Measurements from ENCODE around the gene FFAR4. TPM values are rescaled to one million over a fixed set of nuclear protein-coding genes. Genes with fewer than 3 reads are reported as not detected.

Gene FFAR4
- total RNA-seq, 8 experiments from 2014 or later = 0.09 to 0.43 (median 0.21) TPM; not detected in 4

DNA sequence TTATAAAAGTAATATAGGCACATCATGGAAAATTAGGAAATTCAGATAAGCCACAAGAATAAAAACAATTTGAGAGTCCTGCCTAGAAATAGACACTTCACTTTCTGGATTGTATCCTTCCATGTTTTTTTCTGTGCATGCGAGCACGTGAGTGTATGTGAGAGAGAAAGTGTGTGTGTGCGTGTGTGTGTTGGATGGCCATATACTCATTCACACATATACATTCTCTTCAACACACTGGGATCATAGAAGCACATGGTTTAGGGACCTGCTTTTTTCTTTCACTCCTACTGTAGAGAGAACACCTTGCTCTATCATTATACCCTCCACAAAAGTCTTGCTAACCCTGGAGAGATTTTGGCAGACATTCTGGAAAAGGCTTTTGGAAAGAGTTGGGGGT lies 7.5 kb downstream of the FFAR4 start:
- ATAC-seq (replicated peaks in 6 of 8) = no peak
- no peak overlapping the region for H3K4me3 ChIP-seq
- no peaks in the 10 kb centered on the region for H3K4me1 ChIP-seq (replicated peaks in 1 of 2)
- WGBS, 10 experiments = 47 to 90% (median 83%) methylated on average over 1 to 3 of the region's 3 CpGs; no CpG with 5 or more reads in 4 of the 10 experiments
- in situ Hi-C loops (cut with MboI; ENCODE audit: low pct_unique_long_range_greater_than_20kb in 2 of 9, low sequenced_read_pairs in 9 of 9, unreplicated experiment in 9 of 9) = loop anchor here in 1 of 9 experiments (25.0 kb wide), 1 partner anchor 88 kb away; no protein-coding TSS in a partner anchor
- no peak overlapping the region for H3K27ac ChIP-seq

DNA sequence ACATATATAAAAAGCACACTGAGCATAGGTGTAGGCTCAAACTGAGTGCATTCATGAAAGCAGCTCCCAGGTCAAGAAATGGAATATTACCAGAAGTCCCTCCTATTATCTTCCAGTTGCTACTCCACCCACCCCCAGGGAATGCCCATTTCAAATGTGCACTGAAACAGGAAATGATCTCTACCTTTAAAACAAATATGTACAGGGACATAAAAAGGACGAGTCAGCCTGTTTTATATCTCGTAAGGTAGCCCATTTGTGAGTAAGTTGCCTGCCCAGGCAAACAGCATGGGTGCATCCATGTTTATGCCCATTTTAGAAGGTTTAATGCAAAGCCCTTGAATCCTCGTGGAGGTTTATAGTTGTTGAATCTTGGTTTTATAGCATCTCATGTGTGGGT lies 10.4 kb downstream of the FFAR4 start:
- peak in 2 of 8 experiments; percentile 41 for ATAC-seq (replicated peaks in 6 of 8)
- H3K4me1 ChIP-seq (replicated peaks in 1 of 2) = peaks cover 10 to 13% of the 10 kb centered on the region in 2 donors
- H3K4me3 ChIP-seq = no peak overlapping the region
- WGBS, 10 experiments = 0 to 100% (median 72%) methylated on average over 1 to 2 of the region's 3 CpGs; no CpG with 5 or more reads in 4 of the 10 experiments
- no peak overlapping the region for H3K27ac ChIP-seq
- in situ Hi-C loops (cut with MboI; ENCODE audit: low pct_unique_long_range_greater_than_20kb in 2 of 9, low sequenced_read_pairs in 9 of 9, unreplicated experiment in 9 of 9) = no loop called here

- Histone ChIP-seq H3K27ac (no peak overlapping the region), H3K4me1 (replicated peaks in 1 of 2) (peaks cover 10 to 13% of the 10 kb centered on the region in 2 donors), H3K4me3 (no peak overlapping the region)
- ATAC-seq (replicated peaks in 6 of 8) = no peak
- 43 to 86% (median 65%) methylated on average over 2 to 3 of the region's 3 CpGs; no CpG with 5 or more reads in 4 of the 10 experiments for WGBS, 10 experiments
- in situ Hi-C loops (cut with MboI; ENCODE audit: low pct_unique_long_range_greater_than_20kb in 2 of 9, low sequenced_read_pairs in 9 of 9, unreplicated experiment in 9 of 9) = no loop called here
These were observed 11.1 kb downstream of the FFAR4 start for GRCh38 chr10:93577565-93577964.

- 14 to 100% (median 86%) methylated on average over 1 to 6 of the region's 7 CpGs; no CpG with 5 or more reads in 1 of the 10 experiments for WGBS, 10 experiments
- H3K4me1 ChIP-seq (replicated peaks in 1 of 2) = peaks cover 10 to 13% of the 10 kb centered on the region in 2 donors
- no peak overlapping the region for H3K27ac ChIP-seq
- in situ Hi-C loops (cut with MboI; ENCODE audit: low pct_unique_long_range_greater_than_20kb in 2 of 9, low sequenced_read_pairs in 9 of 9, unreplicated experiment in 9 of 9) = no loop called here
- ATAC-seq (replicated peaks in 6 of 8) = no peak
- no peak overlapping the region for H3K4me3 ChIP-seq
These were observed 12.6 kb downstream of the FFAR4 start for GRCh38 chr10:93579089-93579488.

GRCh38 chr10:93579985-93580711 lies 13.7 kb downstream of the FFAR4 start:
- H3K27ac ChIP-seq = no peak overlapping the region
- 38 to 100% (median 70%) methylated on average over 1 to 3 of the region's 3 CpGs for whole genome bisulfite sequencing, 10 experiments

GRCh38 chr10:93580828-93581227 lies 14.4 kb downstream of the FFAR4 start:
- H3K4me1 ChIP-seq (replicated peaks in 1 of 2) = peaks cover 10 to 13% of the 10 kb centered on the region in 2 donors
- peak overlapping the region; percentile 26 to 52 for H3K27ac ChIP-seq
- 0 to 13% (median 4%) methylated on average over 1 to 6 of the region's 6 CpGs; no CpG with 5 or more reads in 4 of the 10 experiments for WGBS, 10 experiments
- in situ Hi-C loops (cut with MboI; ENCODE audit: low pct_unique_long_range_greater_than_20kb in 2 of 9, low sequenced_read_pairs in 9 of 9, unreplicated experiment in 9 of 9) = no loop called here
- H3K4me3 ChIP-seq = no peak overlapping the region
- peak; percentile 75 to 99 (median 98) for ATAC-seq (replicated peaks in 6 of 8)

More at GRCh38 chr10:93579985-93580711, 13.7 kb downstream of the FFAR4 start:
- H3K4me1 ChIP-seq (replicated peaks in 1 of 2) = peaks cover 10 to 13% of the 10 kb centered on the region in 2 donors
- in situ Hi-C loops (cut with MboI; ENCODE audit: low pct_unique_long_range_greater_than_20kb in 2 of 9, low sequenced_read_pairs in 9 of 9, unreplicated experiment in 9 of 9) = no loop called here
- no peak overlapping the region for H3K4me3 ChIP-seq
- no peak for ATAC-seq (replicated peaks in 6 of 8)

- ATAC-seq (replicated peaks in 6 of 8) = no peak
- WGBS, 10 experiments = 70 to 93% (median 87%) methylated on average over 1 to 7 of the region's 7 CpGs; no CpG with 5 or more reads in 3 of the 10 experiments
- Histone ChIP-seq H3K4me1 (replicated peaks in 1 of 2) (peaks cover 10 to 13% of the 10 kb centered on the region in 2 donors), H3K27ac (no peak overlapping the region), H3K4me3 (no peak overlapping the region)
- in situ Hi-C loops (cut with MboI; ENCODE audit: low pct_unique_long_range_greater_than_20kb in 2 of 9, low sequenced_read_pairs in 9 of 9, unreplicated experiment in 9 of 9) = no loop called here
These were observed 18.0 kb downstream of the FFAR4 start for GRCh38 chr10:93584445-93584844.

- Histone ChIP-seq H3K4me1 (replicated peaks in 1 of 2) (no peaks in the 10 kb centered on the region), H3K27ac (no peak overlapping the region), H3K4me3 (no peak overlapping the region)
- 37 to 97% (median 77%) methylated on average over 1 to 12 of the region's 15 CpGs for WGBS, 10 experiments
- in situ Hi-C loops (cut with MboI; ENCODE audit: low pct_unique_long_range_greater_than_20kb in 2 of 9, low sequenced_read_pairs in 9 of 9, unreplicated experiment in 9 of 9) = no loop called here
- ATAC-seq (replicated peaks in 6 of 8) = peak in 2 of 8 experiments; percentile 48 to 71
These were observed 23.4 kb downstream of the FFAR4 start for GRCh38 chr10:93589648-93590562.

DNA sequence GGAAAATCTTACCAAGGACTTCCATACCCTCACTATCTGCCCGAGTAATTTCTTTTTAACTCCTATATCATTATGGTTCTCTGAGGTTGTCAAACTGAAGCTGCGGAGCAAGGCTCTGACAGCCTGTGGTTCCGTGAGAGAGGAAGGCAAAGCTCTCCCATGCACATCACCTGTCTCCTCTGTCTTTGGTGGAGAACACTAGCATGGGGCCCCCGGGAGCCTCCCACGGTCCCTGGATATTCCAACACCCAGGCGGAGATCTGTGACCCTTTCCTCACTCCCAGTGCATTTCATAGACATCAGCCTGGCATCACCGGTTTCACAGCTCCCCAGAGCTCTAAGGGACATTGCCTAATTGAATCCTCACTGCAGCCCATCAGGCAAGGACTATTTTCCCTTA lies 24.2 kb downstream of the FFAR4 start:
- WGBS, 10 experiments = 13 to 96% (median 40%) methylated on average over 1 to 6 of the region's 7 CpGs; no CpG with 5 or more reads in 3 of the 10 experiments
- no peak for ATAC-seq (replicated peaks in 6 of 8)
- in situ Hi-C loops (cut with MboI; ENCODE audit: low pct_unique_long_range_greater_than_20kb in 2 of 9, low sequenced_read_pairs in 9 of 9, unreplicated experiment in 9 of 9) = no loop called here
- H3K4me3 ChIP-seq = no peak overlapping the region
- H3K4me1 ChIP-seq (replicated peaks in 1 of 2) = no peaks in the 10 kb centered on the region
- H3K27ac ChIP-seq = no peak overlapping the region

DNA sequence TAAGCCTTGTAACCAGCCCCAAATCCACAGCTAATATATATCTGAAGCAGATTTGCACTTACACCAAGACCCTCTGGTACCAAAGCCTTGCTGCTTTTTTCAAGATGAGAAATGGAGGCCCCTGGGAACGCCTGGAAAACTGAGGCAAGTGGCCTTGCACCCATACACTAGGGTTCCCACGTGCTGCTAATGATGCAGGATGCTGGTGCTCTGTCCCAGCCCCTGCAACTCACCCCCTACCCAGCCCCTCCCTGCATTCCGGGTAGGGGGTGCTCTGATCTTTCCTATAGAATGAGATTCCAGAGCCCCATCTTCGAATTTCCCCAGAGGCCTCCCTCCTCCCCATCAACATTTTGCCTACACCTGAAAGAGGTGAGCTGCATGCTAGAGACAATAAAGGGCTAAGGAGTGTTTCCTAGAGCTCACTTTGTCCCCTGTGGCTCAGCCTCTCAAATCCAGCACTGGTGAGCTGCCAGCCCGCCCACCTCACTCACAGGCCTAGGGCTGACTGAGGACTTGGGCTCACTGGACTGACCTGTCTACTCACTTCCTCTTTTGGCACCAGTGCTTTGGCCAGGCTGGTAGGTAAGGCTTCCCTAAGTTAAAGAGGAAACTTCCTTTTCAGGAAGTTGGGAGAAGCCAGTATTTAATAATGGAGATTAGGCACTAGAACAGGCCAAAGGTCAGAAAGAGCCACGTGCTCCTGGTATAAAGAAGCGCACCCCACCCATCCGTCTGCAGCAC lies 24.8 kb downstream of the FFAR4 start:
- H3K4me3 ChIP-seq = no peak overlapping the region
- in situ Hi-C loops (cut with MboI; ENCODE audit: low pct_unique_long_range_greater_than_20kb in 2 of 9, low sequenced_read_pairs in 9 of 9, unreplicated experiment in 9 of 9) = no loop called here
- 41 to 83% (median 71%) methylated on average over 2 to 5 of the region's 8 CpGs; no CpG with 5 or more reads in 2 of the 10 experiments for WGBS, 10 experiments
- ATAC-seq (replicated peaks in 6 of 8) = peak in 1 of 8 experiments; percentile 28
- H3K4me1 ChIP-seq (replicated peaks in 1 of 2) = no peaks in the 10 kb centered on the region
- H3K27ac ChIP-seq = no peak overlapping the region

- H3K4me1 ChIP-seq (replicated peaks in 1 of 2) = no peaks in the 10 kb centered on the region
- WGBS, 10 experiments = 70 to 100% (median 83%) methylated on average over 1 to 4 of the region's 4 CpGs; no CpG with 5 or more reads in 3 of the 10 experiments
- H3K4me3 ChIP-seq = no peak overlapping the region
- ATAC-seq (replicated peaks in 6 of 8) = no peak
- H3K27ac ChIP-seq = no peak overlapping the region
- in situ Hi-C loops (cut with MboI; ENCODE audit: low pct_unique_long_range_greater_than_20kb in 2 of 9, low sequenced_read_pairs in 9 of 9, unreplicated experiment in 9 of 9) = no loop called here
These were observed 26.8 kb downstream of the FFAR4 start for GRCh38 chr10:93593254-93593653.

DNA sequence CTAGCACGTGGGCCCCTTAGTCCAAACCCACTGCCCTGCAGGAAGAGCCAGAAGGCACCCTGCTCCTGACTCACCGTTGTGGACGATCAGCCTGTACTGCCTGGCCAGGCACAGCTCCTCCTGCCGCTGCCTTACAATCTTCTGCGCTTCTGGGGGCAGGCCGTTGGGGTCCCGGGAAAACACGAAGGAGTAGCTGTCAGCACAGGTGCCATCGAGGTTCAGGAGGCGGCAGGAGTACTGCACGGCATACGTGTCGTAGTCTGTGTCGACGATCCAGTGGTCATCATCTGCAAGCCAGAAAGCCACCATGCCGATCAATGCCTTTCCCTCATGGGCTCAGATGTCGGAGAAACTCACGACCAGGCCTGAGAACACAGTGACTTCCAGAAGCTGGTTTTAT lies 27.3 kb downstream of the FFAR4 start:
- Histone ChIP-seq H3K27ac (no peak overlapping the region), H3K4me3 (no peak overlapping the region), H3K4me1 (replicated peaks in 1 of 2) (no peaks in the 10 kb centered on the region)
- ATAC-seq (replicated peaks in 6 of 8) = no peak
- WGBS, 10 experiments = 60 to 100% (median 84%) methylated on average over 2 to 10 of the region's 18 CpGs; no CpG with 5 or more reads in 3 of the 10 experiments
- in situ Hi-C loops (cut with MboI; ENCODE audit: low pct_unique_long_range_greater_than_20kb in 2 of 9, low sequenced_read_pairs in 9 of 9, unreplicated experiment in 9 of 9) = no loop called here

All from motor neuron (in vitro differentiated cells).